NCI-H2107 treated with DMSO at 0.1 percent for 48 hours (cell line): Measurements from ENCODE around the gene CLTRN.
"Not testable (repeated sequence)": the region's sequence is repeated elsewhere in the genome, so short reads cannot be mapped to it uniquely, and the experiment has no call there.

Experiments
- DNase-seq: peaks from one replicate; lab custom pipeline; 2025; ENCODE audit not compliant: unreplicated experiment; lab: John Stamatoyannopoulos, UW

The CLTRN gene, protein sequence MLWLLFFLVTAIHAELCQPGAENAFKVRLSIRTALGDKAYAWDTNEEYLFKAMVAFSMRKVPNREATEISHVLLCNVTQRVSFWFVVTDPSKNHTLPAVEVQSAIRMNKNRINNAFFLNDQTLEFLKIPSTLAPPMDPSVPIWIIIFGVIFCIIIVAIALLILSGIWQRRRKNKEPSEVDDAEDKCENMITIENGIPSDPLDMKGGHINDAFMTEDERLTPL

DNA sequence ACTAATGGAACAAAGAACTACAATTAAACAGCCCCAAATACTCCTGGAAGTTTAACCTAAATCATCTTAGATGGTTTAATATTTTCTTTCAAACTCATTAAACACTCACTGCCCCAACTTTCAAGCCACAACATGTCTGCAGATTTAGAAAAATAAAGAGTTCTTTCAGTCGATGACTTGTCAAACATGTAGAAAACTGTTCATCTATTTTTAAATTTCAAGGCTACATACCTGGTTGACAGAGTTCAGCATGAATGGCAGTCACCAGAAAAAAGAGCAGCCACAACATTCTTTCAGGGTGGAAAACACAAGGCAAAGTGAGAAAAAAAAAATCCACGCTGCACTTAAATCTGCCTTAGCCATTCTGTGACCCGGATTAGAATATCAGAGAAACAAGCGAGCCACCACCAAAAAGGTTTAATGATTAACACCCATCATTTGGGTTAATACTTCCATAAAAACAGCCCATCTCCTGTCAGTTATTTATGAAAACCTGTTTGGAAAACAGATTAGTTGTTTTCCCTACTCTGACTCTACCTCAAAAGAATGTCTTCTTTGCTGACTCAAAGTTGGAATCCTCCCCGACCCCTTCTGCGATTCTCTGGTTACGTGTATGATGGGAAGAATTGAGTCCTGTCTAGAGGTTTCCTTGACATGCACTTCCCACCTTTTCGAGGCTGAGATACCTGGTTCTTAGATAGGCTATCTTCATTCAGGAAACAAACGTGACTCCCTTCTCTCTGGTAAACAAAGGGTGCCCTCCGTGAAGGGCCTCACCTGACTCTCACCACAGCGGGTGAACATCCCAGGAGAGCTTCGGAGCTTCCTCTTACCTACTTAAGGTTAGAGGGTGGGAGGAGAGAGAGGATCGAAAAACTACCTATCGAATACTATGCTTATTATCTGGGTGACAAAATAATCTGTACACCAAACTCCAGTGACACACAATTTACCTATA lies at the start of gene CLTRN:
Gene CLTRN (minus strand): TSS at position 319 of the 958 bp plus-strand sequence. CDS start 30 bp downstream, at position 289.
- no peak for DNase-seq

DNA sequence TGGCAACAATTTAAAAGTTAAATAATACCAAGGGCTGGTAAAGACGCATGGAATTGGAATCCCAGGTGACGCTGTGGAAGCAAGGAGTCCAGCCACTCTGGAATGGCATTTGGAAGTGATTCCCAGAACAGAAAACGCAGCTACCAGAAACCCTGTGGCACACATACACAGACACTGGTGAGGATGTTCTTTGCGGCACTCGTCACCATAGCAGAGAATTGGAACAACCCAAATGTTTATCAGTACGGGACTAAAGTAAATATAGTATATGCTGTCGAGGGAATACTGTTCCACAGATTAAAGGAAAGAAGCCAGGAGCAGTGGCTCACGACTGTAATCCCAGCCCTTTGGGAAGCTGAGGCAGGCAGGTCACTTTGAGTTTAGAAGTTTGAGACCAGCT lies 39.7 kb upstream of the CLTRN start:
- not testable (repeated sequence) for DNase-seq

DNA sequence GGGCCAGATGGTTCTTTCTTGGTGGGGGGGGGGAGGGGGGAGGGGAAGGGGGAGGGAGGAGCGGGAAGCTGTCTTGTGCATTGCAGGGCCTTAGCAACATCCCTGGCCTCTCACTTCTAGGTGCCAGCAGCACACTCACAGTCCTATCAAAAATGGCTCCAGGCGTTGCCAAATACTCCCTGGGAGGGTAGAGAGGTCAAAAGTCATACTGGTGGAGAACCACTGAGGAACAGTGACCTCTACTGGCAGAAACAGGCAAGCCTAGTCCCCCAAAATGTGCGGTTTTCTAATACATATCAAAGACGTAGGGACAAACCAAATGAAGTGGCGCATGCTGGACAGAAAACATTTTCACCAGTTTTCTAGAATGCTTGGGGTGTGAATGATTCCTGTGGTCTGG lies 39.2 kb upstream of the CLTRN start:
- DNase-seq: not testable (repeated sequence)

DNA sequence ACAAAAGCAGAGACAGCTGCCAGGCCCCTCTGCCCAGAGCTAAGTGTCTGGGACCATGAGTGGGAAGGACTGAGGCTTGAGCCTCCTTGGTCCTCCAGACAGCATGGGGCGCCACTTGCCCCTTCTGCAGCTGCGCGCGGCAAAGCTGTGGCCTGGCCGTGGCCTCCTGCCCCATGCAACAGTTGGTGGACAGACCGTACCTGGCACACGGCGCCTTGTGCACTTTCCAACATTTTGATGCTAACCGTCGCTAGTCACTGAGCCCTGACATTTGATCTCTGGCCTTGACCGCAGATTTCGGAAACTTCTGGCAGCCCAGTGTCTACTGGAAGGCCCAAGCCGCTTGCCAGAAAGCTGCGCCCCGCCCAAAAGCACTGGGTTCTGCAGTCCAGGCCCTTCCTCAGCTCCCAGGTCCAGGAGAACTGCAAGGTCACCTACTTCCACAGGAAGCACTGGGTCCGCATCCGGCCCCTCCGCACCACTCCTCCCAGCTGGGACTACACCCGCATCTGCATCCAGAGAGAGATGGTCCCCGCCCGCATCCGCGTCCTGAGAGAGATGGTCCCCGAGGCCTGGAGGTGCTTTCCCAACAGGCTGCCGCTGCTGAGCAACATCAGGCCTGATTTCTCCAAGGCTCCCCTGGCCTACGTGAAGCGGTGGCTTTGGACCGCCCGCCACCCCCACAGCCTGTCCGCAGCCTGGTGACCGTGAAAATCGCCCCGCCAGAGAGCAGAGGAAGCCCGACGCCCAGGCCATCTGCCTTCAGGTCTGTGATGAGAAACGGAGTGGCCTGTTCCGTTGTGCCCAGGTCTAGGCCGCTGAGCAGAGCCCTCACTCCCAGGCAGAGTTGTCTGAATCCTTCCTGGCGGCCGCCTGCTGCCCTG lies 38.1 kb upstream of the CLTRN start:
- no peak for DNase-seq

DNA sequence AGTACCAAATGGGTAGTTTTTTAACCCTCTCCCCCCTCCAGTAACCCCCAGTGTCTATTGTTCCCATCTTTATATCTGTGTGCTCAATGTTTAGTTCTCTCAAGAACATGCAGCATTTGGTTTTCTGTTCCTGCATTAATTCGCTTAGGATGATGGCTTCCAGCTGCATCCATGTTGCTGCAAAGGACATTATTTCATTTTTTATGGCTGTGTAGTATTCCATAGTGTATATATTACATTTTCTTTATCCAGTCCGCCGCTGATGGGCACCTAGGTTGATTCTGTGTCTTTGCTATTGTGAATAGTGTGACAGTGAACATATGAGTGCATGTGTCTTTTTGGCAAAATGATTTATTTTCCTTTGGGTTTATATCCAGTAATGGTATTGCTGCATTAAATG lies 31.9 kb upstream of the CLTRN start:
- DNase-seq: no peak

DNA sequence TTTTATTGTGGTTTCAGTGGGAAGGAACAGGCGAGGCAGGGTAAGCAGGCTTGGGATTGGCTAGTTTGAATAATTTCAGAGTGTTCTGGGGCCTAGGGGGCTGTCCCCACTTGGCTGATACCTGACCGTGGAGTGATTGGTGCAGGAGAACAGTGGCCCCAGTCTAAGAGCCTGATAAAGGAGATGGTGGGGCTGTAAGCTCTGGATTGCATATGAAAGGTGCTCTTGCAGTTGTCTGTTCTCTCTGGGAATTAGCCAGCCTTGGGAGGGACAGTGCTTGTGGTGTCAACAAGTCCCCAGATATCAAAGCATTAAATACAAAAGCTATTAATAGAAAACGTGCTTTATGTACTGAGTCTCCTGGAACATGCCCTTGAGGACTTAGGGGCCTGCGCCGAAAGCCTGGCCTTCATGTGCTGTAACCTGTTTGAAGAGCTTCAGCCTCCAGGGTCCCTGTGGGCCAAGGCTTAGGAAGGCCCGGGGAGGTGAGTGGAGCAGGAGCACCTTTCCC lies 30.4 kb upstream of the CLTRN start:
- no peak for DNase-seq

DNA sequence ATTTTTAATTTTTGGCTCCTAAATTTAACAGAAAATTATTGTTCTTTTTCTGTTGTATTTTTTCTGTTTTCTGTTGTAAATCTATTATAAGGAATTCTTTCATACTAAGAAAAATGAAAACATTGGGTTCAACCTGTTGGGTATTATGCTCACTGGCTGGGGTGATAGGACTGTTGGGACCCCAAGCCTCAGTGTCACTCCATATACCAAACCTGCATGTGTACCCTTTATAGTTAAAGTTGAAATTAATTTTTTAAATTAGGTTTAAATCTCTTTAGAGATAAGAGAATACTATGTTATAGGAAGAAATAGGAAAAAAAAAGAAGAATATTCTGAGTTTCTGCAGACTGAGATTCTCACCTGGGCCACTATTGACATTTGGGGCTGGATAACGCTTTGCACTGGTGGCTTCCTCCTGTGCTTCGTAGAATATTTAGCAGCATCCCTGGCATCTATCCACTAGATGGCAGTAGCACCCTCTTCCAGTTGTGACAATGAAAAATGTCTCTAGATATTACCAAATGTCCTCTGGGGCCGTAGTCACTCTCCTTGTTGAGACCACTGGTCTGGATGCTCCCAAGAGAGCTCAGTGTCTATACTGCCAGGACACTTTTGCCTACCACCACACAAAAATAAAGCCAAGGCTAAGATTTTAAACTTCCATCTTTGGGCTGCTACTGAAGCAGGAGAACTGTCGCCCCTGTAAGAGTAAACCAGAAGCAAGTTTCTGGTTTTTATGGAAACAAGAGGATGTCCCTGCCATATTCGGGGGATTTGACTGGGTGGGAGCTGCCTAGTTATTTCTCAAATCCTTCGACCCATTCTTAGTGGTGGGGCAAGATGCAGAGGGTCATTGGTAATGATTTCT lies 22.4 kb upstream of the CLTRN start:
- DNase-seq: peak; percentile 35

DNA sequence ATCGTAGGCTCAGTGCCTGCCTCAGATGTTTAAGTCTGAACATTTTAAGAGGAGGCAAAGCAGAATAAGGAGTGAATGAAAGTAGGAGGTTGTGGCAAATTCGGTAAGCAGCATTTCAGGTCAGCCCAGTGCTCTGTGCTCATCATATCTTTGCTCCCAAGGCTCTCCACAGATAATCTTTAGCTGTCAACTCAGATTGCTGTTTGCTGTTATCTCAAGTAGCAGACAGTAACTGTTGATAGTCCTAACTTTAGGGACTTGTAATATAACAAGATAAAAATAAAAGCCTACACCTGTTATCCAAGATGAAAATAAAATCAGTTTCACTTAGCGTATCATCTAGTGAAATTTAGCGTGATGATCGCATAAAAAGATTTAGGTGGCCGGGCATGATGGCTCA lies 18.6 kb upstream of the CLTRN start:
- DNase-seq: no peak

DNA sequence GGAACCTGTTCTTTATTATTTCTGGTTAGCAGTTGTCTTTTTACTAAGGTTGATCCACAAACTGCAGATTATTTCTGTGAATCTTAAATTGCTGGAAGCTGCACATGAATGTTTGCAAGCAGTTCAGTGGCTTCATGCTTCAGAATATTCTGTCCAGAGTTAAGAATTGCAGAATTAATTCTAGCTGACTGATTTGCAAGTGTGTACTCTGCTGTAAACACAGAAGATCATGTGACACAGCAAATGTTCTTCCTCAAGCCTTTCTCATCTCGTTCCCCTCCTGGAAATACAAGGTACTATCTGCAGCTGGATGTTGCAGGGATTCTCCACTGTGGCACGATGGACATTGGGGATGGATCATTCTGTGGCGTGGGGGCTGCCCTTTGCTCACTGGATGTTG lies 16.8 kb upstream of the CLTRN start:
- DNase-seq: no peak

DNA sequence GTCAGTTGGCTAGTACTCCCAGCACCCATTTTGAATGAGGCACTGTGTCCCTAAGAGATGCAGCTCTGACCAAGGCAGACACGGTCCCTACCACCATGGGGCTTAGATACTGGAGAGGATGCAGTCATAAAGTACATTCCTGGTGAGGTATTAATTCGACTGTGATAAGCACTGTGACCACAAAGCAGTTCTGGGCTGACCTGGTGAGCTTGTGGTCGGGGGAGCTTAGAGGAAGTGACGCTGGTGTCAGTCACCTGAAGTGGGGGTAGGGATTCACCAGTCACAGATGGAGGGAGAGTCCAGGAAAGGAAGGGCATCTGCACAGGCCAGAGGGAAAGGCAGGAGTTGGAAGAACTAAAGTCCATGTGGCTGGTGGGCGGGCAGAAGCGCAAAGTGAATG lies 15.8 kb upstream of the CLTRN start:
- no peak for DNase-seq

DNA sequence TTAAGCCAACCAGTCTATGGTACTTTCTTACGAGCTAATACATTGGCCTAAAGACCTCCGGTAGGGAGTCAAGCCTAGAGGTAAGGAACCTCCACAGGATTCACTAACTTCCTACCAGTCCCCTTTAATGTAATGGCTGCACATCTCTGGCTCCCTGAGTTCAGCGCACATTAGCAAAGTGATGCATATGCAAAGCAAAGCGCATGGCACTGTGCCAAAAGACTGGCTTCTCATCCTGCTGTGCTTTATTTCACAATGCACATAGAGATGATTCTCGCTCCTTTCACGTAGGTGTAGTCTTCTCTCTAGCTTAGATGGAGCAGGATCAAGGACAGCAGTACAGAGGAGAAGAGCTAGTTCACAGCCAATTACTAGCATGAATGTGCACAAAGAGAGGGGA lies 14.6 kb upstream of the CLTRN start:
- no peak for DNase-seq

DNA sequence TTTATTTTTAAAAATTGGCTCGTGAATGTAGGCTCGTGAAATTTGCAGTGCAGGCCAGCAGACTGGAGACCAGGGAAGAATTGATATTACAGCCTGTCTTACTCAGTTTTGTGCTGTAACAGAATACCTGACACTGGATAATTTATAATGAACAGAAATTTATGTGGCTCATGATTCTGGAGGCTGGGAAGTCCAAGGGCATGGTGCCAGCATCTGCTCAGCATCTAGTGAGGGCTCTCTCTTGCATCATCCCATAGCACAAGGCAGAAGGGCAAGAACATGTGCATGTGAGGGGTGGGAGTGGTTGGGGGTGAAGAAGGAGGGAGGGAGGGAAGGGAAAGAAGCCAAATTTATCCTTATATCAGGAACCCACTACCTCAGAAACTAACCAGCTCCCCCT lies 13.7 kb upstream of the CLTRN start:
- DNase-seq: no peak

DNA sequence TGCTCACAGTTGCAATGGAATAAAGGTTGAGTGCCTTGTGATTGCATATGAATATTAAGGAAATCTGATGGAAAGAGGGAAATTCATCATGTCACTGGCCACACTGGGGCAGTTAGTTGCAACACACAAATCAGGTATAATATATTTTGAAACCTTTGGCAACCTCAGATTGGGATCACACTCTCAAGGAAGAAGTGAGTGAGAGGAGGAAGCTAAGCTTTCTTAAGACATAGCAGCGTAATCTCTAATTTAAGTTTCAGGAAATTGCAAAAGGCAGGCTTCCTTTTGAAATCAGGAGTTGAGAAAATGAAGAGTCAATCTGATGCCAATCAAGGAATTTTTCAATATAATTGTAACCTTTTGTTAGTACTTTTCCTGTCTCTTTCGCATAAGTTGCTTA lies 12.3 kb upstream of the CLTRN start:
- no peak for DNase-seq

DNA sequence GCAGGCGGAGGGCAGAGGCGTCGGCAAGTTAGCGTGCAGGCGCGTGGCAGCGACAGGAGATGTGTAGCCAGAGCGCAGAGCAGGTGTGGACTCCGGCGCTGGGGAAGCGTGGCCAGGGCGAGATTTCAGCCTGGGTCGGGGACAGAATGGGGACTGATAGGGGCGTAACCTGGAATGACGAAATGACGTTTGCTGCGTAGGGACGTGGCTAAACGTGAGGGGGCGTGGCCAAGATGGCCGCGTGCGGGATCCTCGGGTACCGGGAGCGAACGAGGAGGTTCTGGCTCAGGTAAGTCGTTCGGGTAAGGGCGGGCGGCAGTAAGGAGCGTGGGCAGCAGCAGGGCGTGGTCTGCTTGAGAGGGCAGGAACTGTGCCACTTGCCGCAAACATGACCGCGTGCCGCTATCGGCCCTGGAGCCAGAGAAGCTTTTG lies 10.9 kb upstream of the CLTRN start:
- peak; percentile 93 for DNase-seq

DNA sequence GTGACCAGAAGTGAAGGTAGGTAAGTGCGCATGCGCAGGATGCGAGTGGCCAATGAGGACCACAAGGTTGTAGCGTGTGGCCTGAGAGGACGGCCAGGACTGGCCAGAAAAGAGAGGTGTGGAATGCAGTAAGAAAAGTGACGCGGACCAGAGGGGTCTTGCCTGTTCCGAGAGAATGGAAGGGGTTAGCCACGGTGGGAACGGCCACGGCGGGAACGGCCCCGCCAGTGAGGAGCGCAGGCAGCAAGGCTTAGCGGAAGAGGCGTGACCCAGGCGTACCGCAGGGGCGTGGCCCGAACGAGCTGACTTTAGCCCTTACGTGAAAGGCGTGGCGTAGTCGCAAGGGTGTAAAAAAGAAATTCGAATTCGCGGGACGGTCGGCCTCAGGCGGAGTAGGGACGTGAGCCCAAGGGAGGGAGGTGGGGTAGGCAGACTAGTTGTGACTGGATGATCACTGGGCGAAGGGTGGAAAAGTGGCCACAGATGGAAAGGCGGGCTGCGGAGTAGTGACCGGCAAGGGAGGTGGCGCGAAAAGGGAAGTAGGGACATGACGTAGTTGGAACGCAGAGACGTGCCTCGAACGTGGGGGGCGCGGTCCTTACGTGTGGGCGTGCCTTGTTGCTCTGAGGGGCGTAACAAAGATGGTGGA lies 10.4 kb upstream of the CLTRN start:
- DNase-seq: peak; percentile 95

DNA sequence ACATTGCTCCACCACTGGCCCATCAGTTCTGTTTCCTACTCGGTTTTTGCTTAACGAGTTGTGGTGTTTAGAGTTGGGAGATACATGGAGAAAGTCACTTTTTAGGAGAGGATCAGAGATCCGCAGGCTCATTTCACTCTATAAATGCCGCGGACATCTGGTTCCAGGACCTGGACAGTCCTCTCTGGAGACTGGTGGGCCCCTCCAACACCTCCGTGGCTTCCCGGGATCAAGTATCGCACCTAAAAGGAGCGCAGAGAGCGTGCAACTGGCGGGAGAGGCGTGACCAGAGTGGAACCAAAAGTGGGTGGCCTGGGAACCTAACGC lies 9.9 kb upstream of the CLTRN start:
- no peak for DNase-seq

DNA sequence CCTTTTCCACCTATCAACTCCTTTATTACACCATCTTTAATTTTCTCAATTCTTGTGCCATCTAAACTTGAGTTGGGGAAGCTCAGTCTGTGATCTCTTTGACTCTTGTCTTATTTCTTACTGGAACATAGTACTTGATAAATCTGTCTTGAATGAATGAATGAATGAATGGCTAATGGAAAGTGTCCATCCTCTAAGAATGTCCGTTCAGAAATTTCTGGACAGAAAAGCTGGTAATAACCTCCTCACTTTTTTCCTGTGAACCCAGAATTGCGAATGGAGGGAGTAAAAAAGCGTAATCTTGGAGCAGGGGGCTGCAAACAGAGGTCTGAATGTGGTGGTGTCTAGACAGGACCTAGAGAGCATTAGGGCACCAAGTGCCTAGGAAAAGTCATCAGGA lies 9.4 kb upstream of the CLTRN start:
- DNase-seq: no peak

DNA sequence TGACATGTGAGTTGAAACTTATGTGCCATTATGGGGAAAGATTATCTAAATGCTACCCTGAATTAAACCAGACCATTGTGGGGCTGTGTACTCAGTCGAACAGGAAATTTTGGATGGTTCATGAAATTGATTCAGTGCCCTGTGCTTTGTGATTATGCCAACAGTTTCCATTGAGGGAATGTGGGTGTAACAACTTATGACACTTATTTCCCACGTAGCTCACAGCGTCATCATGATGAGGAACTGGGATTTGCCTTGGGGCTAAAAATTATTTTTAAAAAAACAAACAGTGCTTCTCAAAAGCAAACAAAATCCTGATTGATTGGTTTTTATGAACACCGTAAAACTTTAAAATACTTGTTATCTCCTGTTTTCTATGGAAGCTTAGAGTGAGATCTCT lies 8.3 kb upstream of the CLTRN start:
- no peak for DNase-seq

DNA sequence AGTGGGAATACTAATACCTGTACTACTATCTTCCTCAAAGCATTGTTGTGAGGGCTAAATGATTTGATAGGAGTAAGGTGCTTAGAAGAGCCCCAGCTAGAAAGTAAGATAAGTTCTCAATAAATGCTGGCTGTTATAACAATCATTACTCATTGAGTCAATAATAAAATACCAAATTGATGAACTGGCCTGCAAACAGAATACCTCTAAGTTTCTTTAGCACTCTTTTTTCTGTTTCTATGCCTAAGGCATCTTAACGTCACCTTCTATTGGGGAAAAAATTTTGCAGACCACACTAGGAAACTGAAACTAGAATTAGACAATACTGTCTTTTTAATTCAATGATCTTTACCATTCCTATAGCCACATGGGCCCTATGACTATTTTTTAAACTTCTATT lies 1.2 kb downstream of the CLTRN start:
- DNase-seq: no peak

DNA sequence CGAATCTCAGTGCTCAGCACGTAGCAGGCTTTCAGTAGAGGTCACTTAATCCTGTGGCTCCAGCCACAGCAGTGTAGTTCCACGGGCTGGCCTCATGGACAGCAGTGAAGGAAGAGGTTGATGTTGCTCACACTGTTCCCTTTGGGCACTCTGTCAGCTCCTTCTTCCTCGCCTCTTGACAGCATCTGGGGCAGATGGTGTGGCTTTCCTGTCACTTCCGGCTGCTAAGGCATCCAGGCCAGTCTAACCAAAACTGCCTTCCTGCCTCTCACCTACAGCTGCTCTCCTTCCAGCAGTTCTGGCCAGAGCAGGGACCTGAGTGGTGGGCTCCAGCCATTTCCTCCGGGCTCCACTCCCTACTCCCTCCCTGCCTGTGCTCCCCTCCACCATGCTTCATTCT lies 9.8 kb downstream of the CLTRN start:
- not testable (repeated sequence) for DNase-seq
